B cell (primary cell): Measurements from ENCODE around the gene CD59. TPM values are rescaled to one million over a fixed set of nuclear protein-coding genes. Genes with fewer than 3 reads are reported as not detected.

Experiments used
- ATAC-seq: fragments of 200-7000 bp; cut with Tn5 transposase; one replicate; pipeline ENCODE4 v1.10.0; 2021; ENCODE audit warnings: low read depth, mild to moderate bottlenecking, moderate number of reproducible peaks, moderate library complexity
- CTCF ChIA-PET: fragments of 350-600 bp; sonication (Branson Sonifier 250); formaldehyde crosslinking; loops from one replicate; lab custom pipeline; 2021; ENCODE audit warnings: antibody characterized with exemption, inconsistent platforms; lab: Charles Lee
- POLR2A ChIA-PET: fragments of 350-600 bp; sonication (Branson Sonifier 250); formaldehyde crosslinking; loops from one replicate; lab custom pipeline; 2021; ENCODE audit warnings: antibody characterized with exemption; lab: Charles Lee
- DNase-seq: peaks from one replicate; pipeline ENCODE4 v3.0.0; 2013
- H2AFZ ChIP-seq: 2 replicates; pipeline ENCODE4 v1.6.1; 2012; ENCODE audit warnings: mild to moderate bottlenecking, low read depth, low read length; ENCODE audit not compliant: insufficient read depth, poor library complexity, severe bottlenecking
- H3K27ac ChIP-seq, 2 donors: 1 replicate in 1 of 2; 2 replicates in 1 of 2; pipeline ENCODE4 v1.5.1; 2012 to 2013; ENCODE audit warnings: low read length in 2 of 2, mild to moderate bottlenecking in 2 of 2, moderate library complexity in 1 of 2
- H3K27me3 ChIP-seq, 4 experiments: fragments of 200-600 bp in 1 of 4; sonication (generic) in 1 of 4; replicated peaks in 1 of 4; 1 replicate in 2 of 4; 2 replicates in 2 of 4; pipeline versions ENCODE4 v1.6.1 to v1.7.0; 2013 to 2016; ENCODE audit warnings: low read length in 3 of 4, mild to moderate bottlenecking in 2 of 4, mixed read lengths in 1 of 4, moderate library complexity in 1 of 4; ENCODE audit not compliant: insufficient read depth in 4 of 4, control insufficient read depth in 3 of 4; ENCODE audit errors: control extremely low read depth in 1 of 4
- H3K36me3 ChIP-seq, 2 experiments: replicated peaks in 1 of 2; 1 replicate in 1 of 2; 2 replicates in 1 of 2; pipeline versions ENCODE4 v1.6.1 to v1.7.1; 2013; ENCODE audit warnings: low read length in 1 of 2; ENCODE audit not compliant: insufficient read depth in 2 of 2, control insufficient read depth in 1 of 2; ENCODE audit errors: control extremely low read depth in 1 of 2, extremely low read depth in 1 of 2
- H3K4me1 ChIP-seq, 2 donors: fragments of 200-600 bp in 1 of 2; sonication (generic) in 1 of 2; 1 replicate in 1 of 2; 2 replicates in 1 of 2; pipeline versions ENCODE4 v1.5.1 to v1.6.1; 2013 to 2017; ENCODE audit warnings: low read length in 2 of 2; ENCODE audit not compliant: control insufficient read depth in 2 of 2, insufficient read depth in 2 of 2
- H3K4me2 ChIP-seq: replicated peaks from 2 replicates; pipeline ENCODE3; 2012; ENCODE audit warnings: mild to moderate bottlenecking, low read depth, low read length; ENCODE audit not compliant: poor library complexity, severe bottlenecking
- H3K4me3 ChIP-seq, 5 experiments: fragments of 200-600 bp in 1 of 5; sonication (generic) in 1 of 5; 1 replicate in 3 of 5; 2 replicates in 2 of 5; pipeline versions ENCODE4 v1.5.1 to v1.7.0; 2011 to 2016; ENCODE audit warnings: low read length in 4 of 5, mild to moderate bottlenecking in 4 of 5, low read depth in 2 of 5, control low read depth in 1 of 5, moderate library complexity in 1 of 5; ENCODE audit not compliant: insufficient read depth in 1 of 5; ENCODE audit errors: control extremely low read depth in 1 of 5, extremely low read depth in 1 of 5
- H3K79me2 ChIP-seq: fragments of 200-600 bp; sonication (generic); one replicate; pipeline ENCODE4 v1.6.0; 2016; ENCODE audit warnings: low read length; ENCODE audit not compliant: control insufficient read depth, insufficient read depth
- H3K9ac ChIP-seq: fragments of 200-600 bp; sonication (generic); 2 replicates; pipeline ENCODE4 v1.6.1; 2017; ENCODE audit warnings: mild to moderate bottlenecking, low read length, moderate library complexity
- H3K9me3 ChIP-seq, 3 donors: one replicate each; pipeline versions ENCODE4 v1.6.1 to v1.7.1; 2013; ENCODE audit warnings: low read length in 2 of 3; ENCODE audit not compliant: control insufficient read depth in 2 of 3, insufficient read depth in 1 of 3; ENCODE audit errors: control extremely low read depth in 1 of 3
- H4K20me1 ChIP-seq: 2 replicates; pipeline ENCODE4 v1.6.0; 2012; ENCODE audit warnings: mild to moderate bottlenecking, low read length; ENCODE audit not compliant: insufficient read depth, control insufficient read depth, poor library complexity, severe bottlenecking
- H3K27ac Mint-ChIP-seq: one replicate; pipeline ENCODE4 v1.8.0; 2021; ENCODE audit warnings: mixed read lengths
- H3K27me3 Mint-ChIP-seq: one replicate; pipeline ENCODE4 v1.8.0; 2021; ENCODE audit warnings: mixed read lengths
- H3K4me1 Mint-ChIP-seq: one replicate; pipeline ENCODE4 v1.8.0; 2021; ENCODE audit warnings: mixed read lengths
- H3K4me3 Mint-ChIP-seq: one replicate; pipeline ENCODE4 v1.8.0; 2021; ENCODE audit warnings: mixed read lengths
- H3K9me3 Mint-ChIP-seq: one replicate; pipeline ENCODE4 v1.8.0; 2022; ENCODE audit warnings: mixed read lengths; ENCODE audit not compliant: insufficient read depth
- EZH2 ChIP-seq: IDR thresholded peaks from 2 replicates; pipeline ENCODE4 v1.6.1; 2012; ENCODE audit warnings: borderline replicate concordance, low read depth, mild to moderate bottlenecking, moderate library complexity, low read length; ENCODE audit not compliant: insufficient read depth, poor library complexity, severe bottlenecking
- WGBS: methylation state at CpG from one replicate; pipeline ENCODE4 v1.1.5; 2013; ENCODE audit warnings: missing lambda C conversion rate; ENCODE audit not compliant: insufficient coverage; 5-methylcytosine and 5-hydroxymethylcytosine counted together
- intact Hi-C: fragments of 100-400 bp; cut with micrococcal nuclease; formaldehyde crosslinking; loops from one replicate; pipeline ENCODE4 v1.10.0; 2022
- polyA plus RNA-seq: library from polyadenylated mRNA; depleted of rRNA; stranded (reverse); fragments of >200 nt; gene quantifications from 2 replicates; pipeline ENCODE4 v1.2.3, GENCODE V29; 2012
- total RNA-seq, 2 donors: library from RNA; stranded (reverse); fragments of 120-200 nt in 1 of 2; gene quantifications; 1 replicate in 1 of 2; 2 replicates in 1 of 2; pipeline versions ENCODE4 v1.2.3 to v1.2.4, GENCODE V29; 2013 to 2022
- TF ChIP-seq, protein P1 (sequence below): fragments of 200-600 bp; IDR thresholded peaks from one replicate; pipeline ENCODE4 v1.8.0; 2022; ENCODE audit warnings: antibody characterized with exemption, mild to moderate bottlenecking

Gene CD59
- total and polyA plus RNA-seq, 2 donors (not counting 1 experiment from before 2014, with no cell fraction given): 10.9 to 41.3 TPM

DNA sequence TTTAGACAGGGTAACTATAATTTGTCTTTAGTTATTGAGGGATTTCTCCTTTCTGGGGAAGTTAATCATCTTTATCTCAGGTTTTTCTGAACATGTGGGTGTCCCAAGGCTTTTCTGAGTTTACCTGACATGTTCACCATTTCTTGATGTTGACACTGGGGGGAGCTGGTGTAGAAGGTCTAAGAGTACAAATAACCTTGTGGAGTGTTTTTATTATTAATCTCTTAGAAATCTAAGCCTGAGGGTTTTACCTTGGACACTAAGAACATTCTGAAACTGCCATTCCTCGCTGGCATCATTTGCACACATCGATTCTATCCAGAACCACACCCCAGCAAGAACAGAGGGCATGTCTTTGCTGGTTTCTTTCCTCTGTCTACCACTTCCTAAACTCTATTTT is 20.0 kb downstream of the CD59 start:
- POLR2A ChIA-PET: no interaction called here
- Histone ChIP-seq H3K36me3 (peaks cover 0 to 3% of the 10 kb centered on the region in 2 experiments), H3K27me3 (no peaks in the 10 kb centered on the region), H2AFZ (no peak overlapping the region), H3K9me3 (no peaks in the 10 kb centered on the region), H3K4me3 (no peak overlapping the region), H3K79me2 (no peaks in the 10 kb centered on the region), H3K4me2 (no peak overlapping the region), H3K27ac (no peak overlapping the region), H4K20me1 (no peaks in the 10 kb centered on the region), H3K4me1 (no peaks in the 10 kb centered on the region), H3K9ac (no peak overlapping the region)
- WGBS: no CpG with 5 or more reads among the region's 2 CpGs
- CTCF ChIA-PET: interaction anchor here (0.8 to 5.4 kb wide), 11 partner anchors 9 to 354 kb away, joined by 3 to 71 read pairs (median 5); partner anchors contain the start of gene CD59
- Mint-ChIP-seq H3K4me3 (no peak overlapping the region), H3K4me1 (no peaks in the 10 kb centered on the region), H3K27me3 (no peaks in the 10 kb centered on the region), H3K27ac (no peak overlapping the region), H3K9me3 (no peaks in the 10 kb centered on the region)
- DNase-seq: no peak
- no peak for ATAC-seq
- intact Hi-C loops: loop anchor here (1.0 kb wide), 1 partner anchor 26 kb away; no protein-coding TSS in a partner anchor
- TF ChIP-seq EZH2: no peak
- TF ChIP-seq, protein P1, sequence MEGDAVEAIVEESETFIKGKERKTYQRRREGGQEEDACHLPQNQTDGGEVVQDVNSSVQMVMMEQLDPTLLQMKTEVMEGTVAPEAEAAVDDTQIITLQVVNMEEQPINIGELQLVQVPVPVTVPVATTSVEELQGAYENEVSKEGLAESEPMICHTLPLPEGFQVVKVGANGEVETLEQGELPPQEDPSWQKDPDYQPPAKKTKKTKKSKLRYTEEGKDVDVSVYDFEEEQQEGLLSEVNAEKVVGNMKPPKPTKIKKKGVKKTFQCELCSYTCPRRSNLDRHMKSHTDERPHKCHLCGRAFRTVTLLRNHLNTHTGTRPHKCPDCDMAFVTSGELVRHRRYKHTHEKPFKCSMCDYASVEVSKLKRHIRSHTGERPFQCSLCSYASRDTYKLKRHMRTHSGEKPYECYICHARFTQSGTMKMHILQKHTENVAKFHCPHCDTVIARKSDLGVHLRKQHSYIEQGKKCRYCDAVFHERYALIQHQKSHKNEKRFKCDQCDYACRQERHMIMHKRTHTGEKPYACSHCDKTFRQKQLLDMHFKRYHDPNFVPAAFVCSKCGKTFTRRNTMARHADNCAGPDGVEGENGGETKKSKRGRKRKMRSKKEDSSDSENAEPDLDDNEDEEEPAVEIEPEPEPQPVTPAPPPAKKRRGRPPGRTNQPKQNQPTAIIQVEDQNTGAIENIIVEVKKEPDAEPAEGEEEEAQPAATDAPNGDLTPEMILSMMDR: no peak

DNA sequence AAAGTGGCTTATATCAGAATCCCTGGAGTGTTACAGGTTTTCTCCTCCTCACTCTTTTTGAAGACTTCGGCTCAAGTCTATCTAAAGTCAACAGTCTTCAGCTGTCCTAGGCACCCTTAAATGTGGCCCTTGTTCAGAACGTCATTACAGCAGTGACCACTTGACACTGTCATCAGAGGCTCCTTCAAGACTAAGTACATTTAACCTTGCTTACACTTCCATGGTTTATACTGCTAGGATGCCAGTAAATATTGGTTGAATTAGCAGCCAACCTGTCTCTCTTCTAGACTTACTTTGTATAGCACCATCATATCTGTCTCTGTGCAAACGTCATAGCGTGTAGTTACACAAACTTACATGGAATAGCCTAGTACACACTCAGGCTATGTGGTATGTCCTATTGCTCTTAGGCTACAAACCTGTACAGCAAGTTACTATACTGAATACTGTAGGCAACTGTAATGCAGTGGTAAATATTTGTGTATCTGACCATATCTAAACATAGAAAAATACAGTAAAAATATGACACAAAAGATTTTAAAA is 22.3 kb downstream of the CD59 start:
- Histone ChIP-seq H4K20me1 (no peaks in the 10 kb centered on the region), H3K9ac (no peak overlapping the region), H3K9me3 (no peaks in the 10 kb centered on the region), H3K79me2 (no peaks in the 10 kb centered on the region), H3K4me2 (no peak overlapping the region), H3K4me1 (no peaks in the 10 kb centered on the region), H3K4me3 (no peak overlapping the region), H3K27me3 (no peaks in the 10 kb centered on the region), H3K36me3 (peaks cover 0 to 9% of the 10 kb centered on the region in 2 experiments), H3K27ac (no peak overlapping the region), H2AFZ (no peak overlapping the region)
- no peak overlapping the region for H3K27ac Mint-ChIP-seq
- intact Hi-C loops: no loop called here
- H3K4me1 Mint-ChIP-seq: no peaks in the 10 kb centered on the region
- H3K27me3 Mint-ChIP-seq: no peaks in the 10 kb centered on the region
- ATAC-seq (no peak), DNase-seq (no peak)
- H3K4me3 Mint-ChIP-seq: no peak overlapping the region
- WGBS: 100% methylated on average over 1 of the region's 4 CpGs
- H3K9me3 Mint-ChIP-seq: no peaks in the 10 kb centered on the region
- CTCF ChIA-PET: interaction anchor here (1.1 to 2.1 kb wide), 2 partner anchors 28 to 115 kb away, joined by 3 to 12 read pairs; no protein-coding TSS in a partner anchor
- POLR2A ChIA-PET: no interaction called here
- TF ChIP-seq, protein P1: no peak
- no peak for TF ChIP-seq EZH2
